ENCODE data around the gene VAX1.
"Not testable (repeated sequence)": the region's sequence is repeated elsewhere in the genome, so short reads cannot be mapped to it uniquely, and the experiment has no call there.

The VAX1 gene

DNA sequence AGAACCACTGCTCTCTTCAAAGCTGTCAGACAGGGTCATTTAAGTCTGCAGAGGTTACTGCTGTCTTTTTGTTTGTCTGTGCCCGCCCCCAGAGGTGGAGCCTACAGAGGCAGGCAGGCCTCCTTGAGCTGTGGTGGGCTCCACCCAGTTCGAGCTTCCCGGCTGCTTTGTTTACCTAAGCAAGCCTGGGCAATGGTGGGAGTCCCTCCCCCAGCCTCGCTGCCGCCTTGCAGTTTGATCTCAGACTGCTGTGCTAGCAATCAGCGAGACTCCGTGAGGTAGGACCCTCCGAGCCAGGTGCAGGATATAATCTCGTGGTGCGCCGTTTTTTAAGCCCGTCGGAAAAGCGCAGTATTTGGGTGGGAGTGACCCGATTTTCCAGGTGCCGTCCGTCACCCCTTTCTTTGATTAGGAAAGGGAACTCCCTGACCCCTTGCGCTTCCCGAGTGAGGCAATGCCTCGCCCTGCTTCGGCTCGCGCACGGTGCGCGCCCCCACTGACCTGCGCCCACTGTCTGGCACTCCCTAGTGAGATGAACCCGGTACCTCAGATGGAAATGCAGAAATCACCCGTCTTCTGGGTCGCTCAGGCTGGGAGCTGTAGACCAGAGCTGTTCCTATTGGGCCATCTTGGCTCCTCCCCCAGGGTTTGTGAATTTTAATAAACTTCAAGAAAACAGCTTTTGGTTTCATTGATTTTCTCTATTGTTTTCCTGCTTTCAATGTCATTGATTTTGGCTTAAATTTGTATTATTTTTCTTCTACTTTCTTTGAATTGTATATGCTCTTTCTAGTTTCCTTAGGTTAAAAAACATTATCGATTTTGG is 53.4 kb downstream of the VAX1 start:
- in situ Hi-C loops (cut with HindIII; ENCODE audit: low sequenced_read_pairs), result not testable (repeated sequence)

Measured in DLD1 (cell line).